ENCODE data around the gene PLET1. TPM values are rescaled to one million over a fixed set of nuclear protein-coding genes. Genes with fewer than 3 reads are reported as not detected.

The PLET1 gene
- total and polyA plus RNA-seq, 2 of the 8 experiments (the other 6 are each of a cell fraction or from before 2014, with no cell fraction given) = not detected

DNA sequence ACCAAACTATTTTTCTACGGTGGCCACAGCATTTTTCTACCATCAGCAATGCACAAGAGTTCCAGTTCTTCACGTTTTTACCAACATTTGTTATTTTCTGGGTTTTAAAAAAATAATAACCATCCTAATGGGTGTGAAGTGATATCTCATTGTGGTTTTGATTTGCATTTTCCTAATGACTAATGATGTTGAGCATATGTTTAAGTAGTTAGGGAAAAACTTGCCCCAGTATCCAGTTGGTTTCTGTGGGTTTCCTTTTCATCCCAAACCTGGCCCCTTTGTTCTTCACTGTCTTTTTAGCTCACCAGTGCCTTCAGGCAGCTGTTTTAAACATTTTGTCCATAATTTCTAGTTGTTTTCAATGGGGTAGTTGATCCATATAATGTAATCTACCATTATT lies 49.1 kb downstream of the PLET1 start (continued):
- TF ChIP-seq PHF8 (conservative IDR thresholded peaks at IDR 0.05; ENCODE audit: low read depth, low read length) (no peak), KDM4A (IDR thresholded peaks at IDR 0.05; ENCODE audit: low read depth, low read length, severe bottlenecking) (no peak), NRF1 (IDR thresholded peaks at IDR 0.05; ENCODE audit: low read depth, low read length) (no peak)
